CD4-positive, alpha-beta memory T cell (primary cell): ENCODE results near the gene ADAM12. TPM values are rescaled to one million over a fixed set of nuclear protein-coding genes. Genes with fewer than 3 reads are reported as not detected.
"Not testable (repeated sequence)": the region's sequence is repeated elsewhere in the genome, so short reads cannot be mapped to it uniquely, and the experiment has no call there.

ENCODE experiments used
- CTCF ChIA-PET: fragments of 350-600 bp; sonication (Branson Sonifier 250); formaldehyde crosslinking; loops from one replicate; lab custom pipeline; 2021; ENCODE audit warnings: inconsistent platforms; ENCODE audit not compliant: partially characterized antibody; lab: Charles Lee
- POLR2A ChIA-PET: fragments of 350-600 bp; sonication (Branson Sonifier 250); formaldehyde crosslinking; loops from one replicate; lab custom pipeline; 2021; ENCODE audit not compliant: partially characterized antibody; lab: Charles Lee
- DNase-seq, 5 donors: peaks; one replicate each; pipeline versions ENCODE4 v3.0.0 to v3.0.0-alpha.2; 2020 to 2022; ENCODE audit warnings: mixed read lengths in 1 of 5
- H3K27ac ChIP-seq: one replicate; pipeline ENCODE4 v1.7.0; 2013; ENCODE audit warnings: low read depth, low read length
- H3K27me3 ChIP-seq: 2 replicates; pipeline ENCODE4 v1.7.0; 2013; ENCODE audit warnings: mild to moderate bottlenecking, low read length, moderate library complexity; ENCODE audit not compliant: insufficient read depth
- H3K36me3 ChIP-seq: 2 replicates; pipeline ENCODE4 v1.7.0; 2013; ENCODE audit warnings: mild to moderate bottlenecking, low read length, moderate library complexity; ENCODE audit not compliant: insufficient read depth
- H3K4me1 ChIP-seq: 2 replicates; pipeline ENCODE4 v1.7.0; 2013; ENCODE audit warnings: mild to moderate bottlenecking, low read length, moderate library complexity; ENCODE audit not compliant: insufficient read depth
- H3K4me3 ChIP-seq, 2 donors: one replicate each; pipeline ENCODE4 v1.7.0; 2013; ENCODE audit warnings: low read length in 2 of 2, mild to moderate bottlenecking in 1 of 2
- H3K9me3 ChIP-seq, 2 donors: one replicate each; pipeline ENCODE4 v1.7.0; 2013; ENCODE audit warnings: low read length in 2 of 2, control low read depth in 1 of 2; ENCODE audit not compliant: control insufficient read depth in 1 of 2
- H3K27ac Mint-ChIP-seq, 7 donors: one replicate each; pipeline ENCODE4 v1.8.0; 2020 to 2021; ENCODE audit warnings: mixed read lengths in 7 of 7, mild to moderate bottlenecking in 6 of 7, inconsistent platforms in 3 of 7, moderate library complexity in 3 of 7
- H3K27me3 Mint-ChIP-seq, 2 donors: one replicate each; pipeline ENCODE4 v1.8.0; 2020 to 2021; ENCODE audit warnings: mixed read lengths in 2 of 2
- H3K36me3 Mint-ChIP-seq, 2 donors: one replicate each; pipeline ENCODE4 v1.8.0; 2020 to 2021; ENCODE audit warnings: mixed read lengths in 2 of 2, inconsistent platforms in 1 of 2, mild to moderate bottlenecking in 1 of 2
- H3K4me1 Mint-ChIP-seq, 4 donors: one replicate each; pipeline ENCODE4 v1.8.0; 2020 to 2021; ENCODE audit warnings: mixed read lengths in 4 of 4, mild to moderate bottlenecking in 1 of 4
- H3K4me3 Mint-ChIP-seq, 8 donors: one replicate each; pipeline ENCODE4 v1.8.0; 2020 to 2021; ENCODE audit warnings: mixed read lengths in 8 of 8, mild to moderate bottlenecking in 7 of 8, moderate library complexity in 6 of 8, inconsistent platforms in 3 of 8
- H3K9me3 Mint-ChIP-seq, 8 donors: one replicate each; pipeline ENCODE4 v1.8.0; 2020 to 2021; ENCODE audit warnings: mixed read lengths in 8 of 8, mild to moderate bottlenecking in 5 of 8, inconsistent platforms in 3 of 8, moderate library complexity in 1 of 8
- intact Hi-C: fragments of 100-400 bp; cut with micrococcal nuclease; formaldehyde crosslinking; loops from one replicate; pipeline ENCODE4 v1.15.1; 2023
- polyA plus RNA-seq, 2 donors: library from polyadenylated mRNA; unstranded; fragments of 300-500 nt; fragmentation: Illumina TruSeq; gene quantifications; one replicate each; pipeline ENCODE4 v1.2.3, GENCODE V29; 2021
- total RNA-seq, 2 experiments: library from RNA; stranded (reverse); gene quantifications; one replicate each; pipeline ENCODE4 v1.2.3, GENCODE V29; 2021

Gene ADAM12
- total and polyA plus RNA-seq, 4 experiments from 2014 or later = 0.17 to 2.3 (median 1.1) TPM

DNA sequence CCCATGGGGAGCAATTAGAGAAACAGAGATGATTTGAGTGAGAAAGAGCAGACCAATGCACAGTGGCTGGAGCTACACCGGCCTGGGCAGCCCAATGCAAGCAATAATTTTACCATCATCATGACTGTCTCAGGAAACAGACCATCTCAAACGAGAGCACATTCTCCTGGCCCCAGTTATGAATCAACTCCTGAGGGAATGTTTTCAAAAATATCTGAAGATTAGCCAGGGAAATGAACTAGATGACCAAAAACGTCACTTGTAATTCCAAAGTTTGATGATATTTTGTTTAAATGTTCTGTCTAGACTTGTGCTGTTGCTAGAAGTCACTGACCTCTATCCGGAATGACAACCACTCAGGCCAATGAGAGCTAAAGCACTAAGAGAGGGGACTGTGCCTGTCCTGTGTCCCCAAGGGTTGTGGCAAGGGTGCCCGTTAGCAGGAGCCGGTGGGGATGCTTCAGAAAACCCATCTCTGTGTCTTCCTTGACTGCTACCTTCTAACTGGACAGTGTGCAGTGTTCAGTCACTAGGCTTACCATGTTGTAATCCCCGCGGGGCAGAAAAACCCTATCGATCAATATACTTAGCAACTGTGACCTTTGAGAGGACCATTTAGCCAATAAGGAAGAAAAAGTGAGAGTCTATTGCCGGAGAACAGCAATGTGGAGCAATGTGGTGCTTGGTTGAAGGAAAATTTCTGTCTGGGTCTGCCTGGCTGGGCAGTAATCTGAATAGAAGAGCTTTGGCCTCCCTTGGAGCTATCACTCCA, 202.4 kb downstream of the ADAM12 start:
- no peaks in the 10 kb centered on the region for H3K27me3 ChIP-seq
- H3K4me3 ChIP-seq = no peak overlapping the region
- no peaks in the 10 kb centered on the region for H3K36me3 ChIP-seq
- H3K4me3 Mint-ChIP-seq = no peak overlapping the region
- H3K9me3 ChIP-seq = no peaks in the 10 kb centered on the region
- ChIA-PET POLR2A (no interaction called here), CTCF (no interaction called here)
- peaks cover 0 to 4% (median 0%) of the 10 kb centered on the region in 8 donors for H3K9me3 Mint-ChIP-seq
- H3K27me3 Mint-ChIP-seq = peaks cover 2 to 3% of the 10 kb centered on the region in 2 donors
- intact Hi-C loops = no loop called here
- H3K27ac ChIP-seq = no peak overlapping the region
- H3K4me1 ChIP-seq = no peaks in the 10 kb centered on the region
- H3K27ac Mint-ChIP-seq = no peak overlapping the region
- peaks cover 0 to 4% of the 10 kb centered on the region in 2 donors for H3K36me3 Mint-ChIP-seq
- DNase-seq = no peak
- H3K4me1 Mint-ChIP-seq = no peaks in the 10 kb centered on the region

- intact Hi-C loops = no loop called here
- H3K36me3 ChIP-seq = no peaks in the 10 kb centered on the region
- H3K4me3 Mint-ChIP-seq = no peak overlapping the region
- H3K27me3 ChIP-seq = no peaks in the 10 kb centered on the region
- H3K4me3 ChIP-seq = no peak overlapping the region
- H3K4me1 Mint-ChIP-seq = no peaks in the 10 kb centered on the region
- peaks cover 0 to 1% (median 0%) of the 10 kb centered on the region in 8 donors for H3K9me3 Mint-ChIP-seq
- DNase-seq = no peak
- H3K36me3 Mint-ChIP-seq = no peaks in the 10 kb centered on the region
- H3K27ac Mint-ChIP-seq = no peak overlapping the region
- H3K27ac ChIP-seq = no peak overlapping the region
- H3K9me3 ChIP-seq = no peaks in the 10 kb centered on the region
- ChIA-PET CTCF (no interaction called here), POLR2A (no interaction called here)
- H3K4me1 ChIP-seq = no peaks in the 10 kb centered on the region
- H3K27me3 Mint-ChIP-seq = no peaks in the 10 kb centered on the region
These were observed 206.7 kb downstream of the ADAM12 start for GRCh38 chr10:126181626-126182025.

DNA sequence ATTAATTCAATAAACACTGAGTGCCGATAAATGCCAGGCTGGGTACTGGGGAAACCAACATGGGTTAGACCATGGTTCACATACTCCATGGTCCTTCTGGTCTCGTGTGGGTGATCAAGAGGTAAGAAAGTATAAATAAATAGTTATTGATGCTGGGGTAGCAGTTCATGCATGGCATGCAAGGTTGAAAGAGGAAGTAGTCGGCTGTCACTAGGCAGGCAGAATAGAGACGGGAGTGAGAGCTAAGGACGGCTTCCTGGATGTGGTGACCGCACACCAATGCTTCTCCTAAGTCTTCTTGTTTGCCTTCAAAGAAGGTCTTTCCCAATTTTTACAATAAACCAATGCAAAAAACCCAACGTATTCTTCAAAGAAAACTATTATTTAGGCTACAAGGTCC, 208.6 kb downstream of the ADAM12 start:
- H3K27ac Mint-ChIP-seq = no peak overlapping the region
- Histone ChIP-seq H3K9me3 (no peaks in the 10 kb centered on the region), H3K27ac (no peak overlapping the region), H3K4me3 (no peak overlapping the region), H3K27me3 (no peaks in the 10 kb centered on the region), H3K36me3 (no peaks in the 10 kb centered on the region), H3K4me1 (no peaks in the 10 kb centered on the region)
- CTCF ChIA-PET = no interaction called here
- H3K4me1 Mint-ChIP-seq = no peaks in the 10 kb centered on the region
- intact Hi-C loops = no loop called here
- H3K36me3 Mint-ChIP-seq = no peaks in the 10 kb centered on the region
- no peaks in the 10 kb centered on the region for H3K27me3 Mint-ChIP-seq
- no peak overlapping the region for H3K4me3 Mint-ChIP-seq
- no peak for DNase-seq
- POLR2A ChIA-PET = no interaction called here
- H3K9me3 Mint-ChIP-seq = peaks cover 0 to 3% (median 0%) of the 10 kb centered on the region in 8 donors

- no peak for DNase-seq
- intact Hi-C loops = no loop called here
- Histone ChIP-seq H3K27me3 (no peaks in the 10 kb centered on the region), H3K9me3 (no peaks in the 10 kb centered on the region), H3K4me3 (no peak overlapping the region), H3K4me1 (no peaks in the 10 kb centered on the region), H3K27ac (no peak overlapping the region), H3K36me3 (no peaks in the 10 kb centered on the region)
- Mint-ChIP-seq H3K27me3 (no peaks in the 10 kb centered on the region), H3K9me3 (peaks cover 0 to 3% (median under 1%) of the 10 kb centered on the region in 8 donors), H3K4me1 (no peaks in the 10 kb centered on the region), H3K4me3 (no peak overlapping the region), H3K36me3 (no peaks in the 10 kb centered on the region), H3K27ac (no peak overlapping the region)
- CTCF ChIA-PET = interaction anchor here (1.1 kb wide), 1 partner anchor 11 kb away, joined by 3 read pairs; no protein-coding TSS in a partner anchor
- POLR2A ChIA-PET = no interaction called here
These were observed 210.8 kb downstream of the ADAM12 start for GRCh38 chr10:126177417-126178030.

GRCh38 chr10:126175641-126176262, 212.5 kb downstream of the ADAM12 start:
- H3K36me3 Mint-ChIP-seq = no peaks in the 10 kb centered on the region
- Histone ChIP-seq H3K4me1 (no peaks in the 10 kb centered on the region), H3K27ac (no peak overlapping the region), H3K27me3 (no peaks in the 10 kb centered on the region), H3K4me3 (no peak overlapping the region), H3K36me3 (no peaks in the 10 kb centered on the region), H3K9me3 (no peaks in the 10 kb centered on the region)
- DNase-seq = no peak
- H3K9me3 Mint-ChIP-seq = peaks cover 0 to 3% (median under 1%) of the 10 kb centered on the region in 8 donors
- POLR2A ChIA-PET = no interaction called here
- CTCF ChIA-PET = no interaction called here
- no peak overlapping the region for H3K27ac Mint-ChIP-seq
- H3K4me3 Mint-ChIP-seq = no peak overlapping the region
- no peaks in the 10 kb centered on the region for H3K4me1 Mint-ChIP-seq
- H3K27me3 Mint-ChIP-seq = no peaks in the 10 kb centered on the region
- intact Hi-C loops = no loop called here

GRCh38 chr10:126172755-126173154, 215.5 kb downstream of the ADAM12 start:
- H3K36me3 ChIP-seq, H3K27ac Mint-ChIP-seq, H3K27me3 Mint-ChIP-seq, intact Hi-C loops, H3K4me3 Mint-ChIP-seq, H3K27me3 ChIP-seq, H3K9me3 ChIP-seq, H3K27ac ChIP-seq, H3K36me3 Mint-ChIP-seq, CTCF ChIA-PET, H3K4me1 Mint-ChIP-seq, H3K4me1 ChIP-seq, POLR2A ChIA-PET, DNase-seq, H3K4me3 ChIP-seq, H3K9me3 Mint-ChIP-seq: not testable (repeated sequence)

DNA sequence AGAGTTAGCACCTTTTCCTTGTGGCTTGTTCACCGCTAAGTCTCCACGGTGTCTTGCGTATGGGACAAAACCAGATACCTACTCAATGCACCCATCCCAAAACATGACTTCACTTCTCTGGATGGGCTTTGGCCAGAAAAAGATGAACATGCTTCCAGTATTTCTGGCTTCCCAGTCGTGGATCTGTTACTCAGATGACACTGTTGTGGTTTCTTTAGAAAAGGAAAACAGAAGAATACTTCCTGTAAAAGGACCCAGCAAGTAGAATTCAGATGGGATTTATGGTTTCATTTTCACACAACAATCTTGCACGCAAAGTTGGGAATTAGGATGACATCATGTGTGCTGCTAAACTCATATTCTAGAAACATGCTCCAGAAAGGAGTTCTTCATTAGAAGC, 216.7 kb downstream of the ADAM12 start:
- Mint-ChIP-seq H3K27ac (no peak overlapping the region), H3K4me3 (no peak overlapping the region), H3K4me1 (no peaks in the 10 kb centered on the region), H3K27me3 (no peaks in the 10 kb centered on the region), H3K9me3 (peaks cover 0 to 6% (median under 1%) of the 10 kb centered on the region in 8 donors), H3K36me3 (no peaks in the 10 kb centered on the region)
- no peaks in the 10 kb centered on the region for H3K9me3 ChIP-seq
- no peak for DNase-seq
- ChIA-PET POLR2A (no interaction called here), CTCF (no interaction called here)
- intact Hi-C loops = no loop called here
- no peaks in the 10 kb centered on the region for H3K36me3 ChIP-seq
- H3K27me3 ChIP-seq = no peaks in the 10 kb centered on the region
- no peak overlapping the region for H3K27ac ChIP-seq
- no peaks in the 10 kb centered on the region for H3K4me1 ChIP-seq
- no peak overlapping the region for H3K4me3 ChIP-seq
